HG02884 (cell line): ENCODE measurements around the gene ATP10A.
A peak's percentile ranks its signal among the peaks of the same experiment; 100 is the strongest.

Source experiments
- ATAC-seq: cut with Tn5 transposase; IDR thresholded peaks from one replicate; pipeline ENCODE4 v1.9.1; 2021; ENCODE audit warnings: mild to moderate bottlenecking, moderate library complexity; ENCODE audit not compliant: unreplicated experiment

The ATP10A gene

GRCh38 chr15:25797035-25797434, 66.1 kb downstream of the ATP10A start:
- ATAC-seq, result no peak

- no peak for ATAC-seq
Measured at GRCh38 chr15:25796395-25796794, 66.7 kb downstream of the ATP10A start.

GRCh38 chr15:25795712-25796111, 67.4 kb downstream of the ATP10A start:
- no peak for ATAC-seq

DNA sequence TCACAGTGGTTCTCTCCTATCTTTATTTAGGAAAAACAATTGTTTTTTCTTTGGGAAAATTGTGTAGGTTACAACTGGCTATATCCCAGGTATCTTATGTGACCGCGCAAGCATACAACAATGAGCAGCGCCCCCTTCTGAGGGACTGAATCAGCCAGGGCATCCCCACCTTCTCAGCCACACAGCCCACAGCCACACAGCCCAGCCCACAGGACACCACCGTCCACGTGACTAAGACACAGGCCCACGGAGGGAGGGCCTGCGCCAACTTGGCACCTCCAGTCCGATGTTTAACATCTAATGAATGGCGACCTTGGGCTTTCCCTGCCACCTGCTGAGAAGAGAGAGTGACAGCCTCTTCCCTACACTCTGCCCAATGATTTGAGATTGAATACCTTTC, 68.1 kb downstream of the ATP10A start:
- no peak for ATAC-seq

GRCh38 chr15:25793354-25794050, 69.6 kb downstream of the ATP10A start:
- ATAC-seq, result peak; percentile 80

DNA sequence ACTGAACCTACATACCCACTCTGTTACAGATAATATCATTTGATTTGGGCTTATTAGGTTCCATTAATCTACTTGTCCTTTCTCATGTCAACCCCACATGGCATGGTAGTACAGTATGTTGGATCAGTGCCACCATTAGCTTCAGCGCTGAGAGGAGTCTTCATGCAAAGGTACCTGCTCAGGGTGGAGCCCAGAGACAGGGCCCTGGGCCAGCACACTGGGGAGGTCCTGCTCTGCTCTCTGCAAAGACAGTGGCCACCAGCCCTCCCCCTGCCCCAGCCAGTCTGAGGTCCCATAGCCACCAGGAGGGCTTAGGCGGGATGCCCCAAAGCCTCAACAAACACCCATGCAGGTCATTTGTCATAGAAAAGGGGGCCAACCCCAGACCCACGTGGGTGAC, 71.0 kb downstream of the ATP10A start:
- ATAC-seq, result no peak

DNA sequence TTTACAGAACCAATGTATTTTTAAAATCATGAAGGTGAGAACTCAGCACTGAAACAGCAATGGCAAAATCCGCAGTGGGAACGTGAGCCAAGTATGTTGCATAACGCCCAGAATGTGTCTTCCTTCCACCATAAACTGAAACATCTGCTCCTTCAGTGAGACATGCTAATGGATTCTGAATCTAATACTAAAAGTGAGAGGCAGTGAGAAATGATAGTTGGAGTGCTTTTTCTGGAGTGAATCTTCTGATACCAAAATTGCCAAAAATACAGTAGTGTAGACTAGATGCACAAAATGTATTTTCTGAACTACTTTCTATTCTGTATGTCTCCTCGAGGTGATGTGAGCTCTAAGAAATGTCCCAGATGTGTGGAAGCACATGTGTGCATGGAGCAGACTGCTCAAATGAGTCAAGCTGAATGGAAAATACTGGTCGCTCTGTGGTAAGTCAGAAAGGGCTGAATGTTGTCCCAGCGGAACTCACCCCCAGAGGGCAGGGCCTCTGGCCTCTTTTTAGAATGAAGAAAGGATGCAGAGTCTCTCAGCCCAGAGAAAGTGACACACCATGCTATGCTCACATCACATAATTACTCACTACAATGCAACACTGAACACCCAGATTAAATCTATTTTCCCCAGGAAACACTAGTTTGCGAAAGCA, 73.0 kb downstream of the ATP10A start:
- peak; percentile 33 for ATAC-seq

DNA sequence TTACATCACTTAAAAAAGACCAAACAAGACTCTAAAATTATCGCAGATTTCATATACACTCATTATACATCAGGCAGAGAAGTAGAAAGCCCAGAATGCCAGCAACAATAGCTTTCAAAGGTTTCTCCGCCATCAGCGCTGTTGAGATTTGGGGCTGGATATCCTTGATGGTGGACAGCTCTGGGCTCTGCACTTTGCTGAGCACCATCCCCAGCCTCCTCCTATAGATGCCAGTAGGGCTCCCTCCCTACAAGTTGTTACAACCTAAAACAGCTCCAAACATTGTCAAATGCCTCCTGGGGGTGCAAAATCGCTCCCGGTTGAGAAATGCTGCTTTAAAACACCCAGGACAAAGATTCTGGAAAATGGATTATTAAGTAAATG, 73.5 kb downstream of the ATP10A start:
- ATAC-seq, result no peak

DNA sequence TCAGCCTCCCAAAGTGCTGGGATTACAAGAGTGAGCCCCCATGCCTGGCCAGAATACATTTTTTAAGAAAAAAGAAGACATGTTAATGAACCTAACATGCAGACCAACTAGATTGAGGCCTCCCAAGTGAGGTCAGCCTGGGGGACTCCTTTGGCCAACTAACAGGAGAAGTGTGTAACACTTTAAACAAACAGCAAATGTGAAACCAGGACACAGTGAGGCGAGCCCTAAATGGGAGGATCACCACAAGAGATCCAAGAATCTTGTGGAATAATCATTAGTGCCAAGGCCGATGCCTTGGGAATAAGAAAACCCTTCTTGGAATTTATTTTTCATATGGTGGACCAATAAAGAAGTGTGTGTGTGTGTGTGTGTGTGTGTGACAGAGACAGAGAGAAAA, 73.9 kb downstream of the ATP10A start:
- no peak for ATAC-seq

- no peak for ATAC-seq
Measured at GRCh38 chr15:25787855-25788520, 75.1 kb downstream of the ATP10A start.

- ATAC-seq, result no peak
Measured at GRCh38 chr15:25787381-25787780, 75.7 kb downstream of the ATP10A start.

DNA sequence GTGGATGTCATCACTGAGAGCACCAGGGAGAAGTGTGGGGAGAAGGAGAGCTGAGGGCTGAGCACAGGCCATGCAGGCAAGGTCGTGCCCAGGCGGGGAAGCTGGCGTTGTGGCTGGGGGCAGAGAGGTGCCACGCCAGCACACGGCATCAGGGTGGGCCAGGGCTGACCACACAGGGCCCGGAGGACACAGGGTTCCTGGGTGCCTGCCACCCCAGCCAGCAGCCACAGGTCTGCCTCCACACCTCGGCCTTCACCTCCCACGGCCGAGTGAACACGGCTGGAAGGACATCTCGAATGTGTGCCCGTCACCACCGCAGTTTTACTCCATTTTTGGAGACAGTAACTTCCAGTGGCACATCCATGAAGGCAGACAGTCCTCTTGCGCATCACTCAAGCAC, 77.1 kb downstream of the ATP10A start:
- ATAC-seq, result no peak

- no peak for ATAC-seq
Measured at GRCh38 chr15:25785641-25786025, 77.5 kb downstream of the ATP10A start.

GRCh38 chr15:25784876-25785640, 78.1 kb downstream of the ATP10A start:
- no peak for ATAC-seq

DNA sequence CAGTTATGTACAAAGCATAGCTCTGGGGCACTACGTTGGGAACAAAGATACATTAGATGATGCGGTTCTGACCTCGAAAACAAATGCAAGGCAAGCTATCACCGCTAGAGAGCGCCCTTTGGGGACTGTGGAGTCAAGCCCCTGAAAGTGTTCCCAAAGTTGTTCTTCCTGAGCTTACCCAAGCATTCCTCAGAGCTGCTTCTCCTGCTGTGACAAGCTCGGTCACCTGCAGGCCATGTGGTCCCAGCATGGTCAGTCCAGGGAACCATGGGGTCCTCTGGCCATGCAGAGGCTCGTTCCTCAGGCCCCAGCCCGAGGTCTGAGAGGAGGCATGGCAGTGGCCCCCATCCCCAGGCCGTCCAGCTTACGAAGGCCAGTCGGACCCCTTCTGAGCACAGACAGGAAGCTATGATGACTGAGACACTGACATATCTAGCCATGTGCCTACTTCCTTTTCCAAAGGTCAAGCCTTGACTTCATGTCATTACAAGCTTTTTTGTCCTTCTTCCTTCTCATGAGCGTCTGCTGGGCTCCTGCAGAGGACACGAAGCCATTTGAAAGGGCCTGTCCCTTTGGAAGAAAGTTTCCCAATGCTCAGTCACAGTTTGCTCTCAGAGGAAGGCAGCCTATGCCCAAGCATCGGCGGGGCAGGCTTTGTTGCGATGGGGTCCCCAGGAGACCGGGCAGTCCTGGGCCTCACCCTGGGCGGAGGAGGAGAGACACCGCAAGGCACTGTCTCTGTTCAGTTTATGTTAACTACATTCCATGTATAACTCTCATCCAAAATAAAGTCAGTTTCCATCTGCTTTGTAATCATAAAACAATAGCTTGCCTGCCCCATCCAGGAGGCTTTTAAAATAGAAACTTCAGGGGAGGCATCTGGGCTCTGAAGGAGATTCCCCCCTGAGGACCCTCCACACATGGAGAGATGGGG, 79.3 kb downstream of the ATP10A start:
- no peak for ATAC-seq

DNA sequence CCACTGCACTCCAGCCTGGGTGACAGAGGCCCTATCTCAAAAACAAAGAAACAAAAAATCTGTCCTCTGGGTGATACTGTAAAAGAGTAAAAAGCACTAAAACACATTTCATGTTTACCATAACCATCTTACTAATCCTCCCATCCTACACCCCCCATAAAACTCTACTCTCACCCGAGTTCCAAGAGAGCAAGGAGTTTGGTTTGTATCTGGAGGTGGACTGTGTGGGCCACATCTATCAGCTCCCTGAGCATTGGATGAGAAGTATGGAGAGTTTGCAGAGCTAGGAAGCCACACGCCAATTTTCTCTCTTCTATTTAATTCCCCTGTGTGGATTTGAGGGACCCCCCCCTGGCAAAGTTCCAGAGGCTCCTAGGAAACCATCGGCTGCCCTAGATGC, 80.0 kb downstream of the ATP10A start:
- ATAC-seq, result no peak

DNA sequence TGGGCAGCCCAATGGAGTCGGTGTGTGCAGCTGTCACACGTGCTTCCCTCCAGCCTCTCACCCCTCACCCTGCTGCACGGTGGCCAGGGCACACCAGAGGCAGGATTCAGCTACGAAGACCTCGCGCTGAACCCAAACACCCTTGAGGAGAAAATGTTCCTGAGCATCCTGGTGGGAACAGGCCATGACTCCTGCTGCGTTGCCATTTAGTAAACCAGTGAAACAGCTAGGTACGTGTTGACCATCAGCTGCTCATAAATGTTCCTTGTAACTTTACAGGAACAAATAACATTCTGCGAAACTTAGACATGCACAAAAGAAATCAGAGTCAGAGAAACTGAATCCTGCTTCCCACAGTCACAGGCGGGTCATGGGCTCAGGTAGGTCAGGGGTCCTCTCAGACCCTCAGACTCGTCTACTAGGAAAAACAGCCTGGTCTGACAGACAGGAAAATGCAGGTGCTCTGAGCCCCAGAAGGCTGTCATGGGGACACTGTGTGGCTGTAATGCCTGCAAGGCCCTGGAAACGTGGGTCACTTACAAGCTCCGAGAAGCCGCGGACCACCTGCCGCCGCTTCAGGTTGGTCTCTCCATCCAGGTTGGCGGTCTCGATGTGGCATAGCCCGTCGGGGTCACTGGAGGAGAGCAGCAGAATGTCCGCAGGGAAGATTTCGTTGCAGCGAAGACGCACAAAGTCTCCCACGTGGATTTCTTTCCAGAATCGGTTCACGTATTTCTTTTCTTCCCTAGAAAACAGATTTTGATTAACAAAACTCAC, 82.5 kb downstream of the ATP10A start:
- no peak for ATAC-seq

- no peak for ATAC-seq
Measured at GRCh38 chr15:25778161-25778560, 85.0 kb downstream of the ATP10A start.

GRCh38 chr15:25777037-25777436, 86.1 kb downstream of the ATP10A start:
- ATAC-seq, result no peak
